Dermis blood vessel endothelial cell (primary cell): ENCODE data around the gene WDR87. TPM values are rescaled to one million over a fixed set of nuclear protein-coding genes. Genes with fewer than 3 reads are reported as not detected.
A peak's percentile ranks its signal among the peaks of the same experiment; 100 is the strongest.
"Not testable (repeated sequence)": the region's sequence is repeated elsewhere in the genome, so short reads cannot be mapped to it uniquely, and the experiment has no call there.

Experiments used
- DNase-seq: peaks from one replicate; pipeline ENCODE4 v3.0.0; 2010
- total RNA-seq: library from RNA; depleted of rRNA; stranded (reverse); fragments of >200 nt; gene quantifications from 2 replicates; pipeline ENCODE4 v1.2.3, GENCODE V29; 2014

The WDR87 gene
- total RNA-seq, 1 donor from 2014 or later: not detected

GRCh38 chr19:37876032-37876431 lies 30.4 kb downstream of the WDR87 start:
- no peak for DNase-seq

- DNase-seq: no peak
Measured at GRCh38 chr19:37874784-37875183, 31.6 kb downstream of the WDR87 start.

GRCh38 chr19:37872383-37872782 lies 34.0 kb downstream of the WDR87 start:
- no peak for DNase-seq

GRCh38 chr19:37869766-37870340 lies 36.5 kb downstream of the WDR87 start:
- no peak for DNase-seq

- DNase-seq: peak; percentile 30
Measured at GRCh38 chr19:37867831-37868230, 38.6 kb downstream of the WDR87 start.

GRCh38 chr19:37865930-37866329 lies 40.5 kb downstream of the WDR87 start:
- DNase-seq: not testable (repeated sequence)

- no peak for DNase-seq
Measured at GRCh38 chr19:37864501-37864900, 41.9 kb downstream of the WDR87 start.

GRCh38 chr19:37855098-37855497 lies 51.3 kb downstream of the WDR87 start:
- DNase-seq: peak; percentile 65

GRCh38 chr19:37845932-37846331 lies 60.5 kb downstream of the WDR87 start:
- peak; percentile 4 for DNase-seq

Other genes starting within 250 kb of the WDR87 start
- 4.6 and 4.8 TPM in 2 replicates for gene ZNF607, start 186.8 kb downstream of the WDR87 start, total RNA-seq
- 4.8 and 4.9 TPM in 2 replicates for gene ZNF573, start 127.0 kb downstream of the WDR87 start, total RNA-seq
- gene SIPA1L3, start 614 bp upstream of the WDR87 start, total RNA-seq: 13.6 and 14.5 TPM in 2 replicates